GM12878 (cell line): ENCODE results near the gene NGF. TPM values are rescaled to one million over a fixed set of nuclear protein-coding genes. Genes with fewer than 3 reads are reported as not detected.

Source experiments
- ATAC-seq: fragments of 200-7000 bp; cut with Tn5 transposase; 3 replicates; pipeline ENCODE4 v1.9.1; 2020; ENCODE audit warnings: mild to moderate bottlenecking, moderate library complexity
- BruUV-seq: library from RNA; stranded (reverse); fragments of 400-500 nt; replicated peaks from 2 replicates; lab custom pipeline; 2021; lab: Mats Ljungman, UMichigan
- CTCF ChIA-PET: fragments of 300-600 bp; sonication (Branson Sonifier 250); formaldehyde crosslinking; extraction: SDS; loops from one replicate; lab custom pipeline; 2021; ENCODE audit warnings: inconsistent platforms; lab: Yijun Ruan, JAX
- POLR2A ChIA-PET: fragments of 350-600 bp; formaldehyde crosslinking; extraction: SDS; loops from one replicate; lab custom pipeline; 2021; ENCODE audit warnings: inconsistent platforms; lab: Charles Lee
- RAD21 ChIA-PET: fragments of 300-600 bp; sonication (Branson Sonifier 250); formaldehyde crosslinking; loops from one replicate; lab custom pipeline; 2023; ENCODE audit warnings: antibody characterized with exemption; ENCODE audit not compliant: unreplicated experiment; lab: Charles Lee
- SMC1A ChIA-PET: fragments of 300-600 bp; sonication (Branson Sonifier 250); formaldehyde crosslinking; loops from one replicate; lab custom pipeline; 2023; ENCODE audit not compliant: unreplicated experiment, uncharacterized antibody; lab: Charles Lee
- DNase-seq: peaks from one replicate; pipeline ENCODE4 v3.0.0-alpha.2; 2011; ENCODE audit warnings: low read depth, low spot score
- FAIRE-seq: peaks from 3 replicates; lab custom pipeline; 2011; peaks lifted over from hg19 to GRCh38; lab: Jason Lieb, UNC
- H2AFZ ChIP-seq: 2 replicates; pipeline ENCODE4 v1.6.0; 2011; ENCODE audit warnings: low read depth, low read length, control low read depth; ENCODE audit not compliant: control insufficient read depth
- H3K27ac ChIP-seq: 2 replicates; pipeline ENCODE4 v1.5.1; 2011; ENCODE audit warnings: control low read depth; ENCODE audit not compliant: control insufficient read depth, insufficient read depth
- H3K27me3 ChIP-seq, 2 experiments: replicated peaks in 1 of 2; 2 replicates each; pipeline versions ENCODE4 v1.6.0 to v1.6.1; 2011; ENCODE audit warnings: low read length in 1 of 2; ENCODE audit not compliant: control insufficient read depth in 2 of 2, insufficient read depth in 2 of 2
- H3K36me3 ChIP-seq, 2 experiments: 2 replicates each; pipeline ENCODE4 v1.5.1; 2011; ENCODE audit warnings: low read length in 1 of 2; ENCODE audit not compliant: control insufficient read depth in 2 of 2, insufficient read depth in 2 of 2
- H3K4me1 ChIP-seq: 2 replicates; pipeline ENCODE4 v1.6.1; 2011; ENCODE audit warnings: mild to moderate bottlenecking, low read length, moderate library complexity, mixed read lengths; ENCODE audit not compliant: control insufficient read depth, insufficient read depth
- H3K4me2 ChIP-seq: 2 replicates; pipeline ENCODE4 v1.6.0; 2011; ENCODE audit warnings: control low read depth; ENCODE audit not compliant: control insufficient read depth, insufficient read depth
- H3K4me3 ChIP-seq: fragments of 200-600 bp; sonication (generic); 2 replicates; pipeline ENCODE4 v1.5.1; 2016
- H3K79me2 ChIP-seq: 2 replicates; pipeline ENCODE4 v1.6.0; 2011; ENCODE audit warnings: low read length; ENCODE audit not compliant: control insufficient read depth, insufficient read depth
- H3K9ac ChIP-seq: 2 replicates; pipeline ENCODE4 v1.8.0; 2011; ENCODE audit warnings: low read length, control low read depth, mixed read lengths; ENCODE audit not compliant: control insufficient read depth, insufficient read depth
- H3K9me3 ChIP-seq: replicated peaks from 3 replicates; pipeline ENCODE4 v1.5.1; 2011; ENCODE audit warnings: mild to moderate bottlenecking, low read length; ENCODE audit not compliant: control insufficient read depth, insufficient read depth
- H4K20me1 ChIP-seq: 2 replicates; pipeline ENCODE4 v1.6.0; 2011; ENCODE audit not compliant: control insufficient read depth, insufficient read depth
- ASH2L ChIP-seq: fragments of 300-600, 200-600 bp; sonication (generic); IDR thresholded peaks from 2 replicates; pipeline ENCODE4 v1.6.1; 2017; ENCODE audit warnings: low read depth, mild to moderate bottlenecking, borderline replicate concordance
- ATF2 ChIP-seq: IDR thresholded peaks from 2 replicates; pipeline ENCODE4 v1.6.1; 2012; ENCODE audit warnings: low read length, inconsistent platforms
- BCL11A ChIP-seq: IDR thresholded peaks from 2 replicates; pipeline ENCODE4 v1.6.1; 2011; ENCODE audit warnings: low read depth, low read length
- CEBPB ChIP-seq, 2 experiments: fragments of 150-350 bp in 1 of 2; IDR thresholded peaks; 2 replicates each; pipeline ENCODE4 v1.6.1; 2012 to 2014; ENCODE audit warnings: low read depth in 2 of 2, low read length in 2 of 2, borderline replicate concordance in 1 of 2, inconsistent platforms in 1 of 2
- ELK1 ChIP-seq: IDR thresholded peaks from 2 replicates; pipeline ENCODE4 v1.6.1; 2012; ENCODE audit warnings: low read depth, low read length, improper control_type of control experiment
- GATAD2B ChIP-seq: fragments of 450-650 bp; conservative IDR thresholded peaks from 2 replicates; pipeline ENCODE4 v1.6.1; 2017; ENCODE audit warnings: low read depth, mild to moderate bottlenecking, moderate library complexity
- MEF2B ChIP-seq: fragments of 450-650 bp; IDR thresholded peaks from 2 replicates; pipeline ENCODE4 v1.6.1; 2018; ENCODE audit warnings: mild to moderate bottlenecking, moderate library complexity; ENCODE audit not compliant: partially characterized antibody, poor library complexity, severe bottlenecking
- NFXL1 ChIP-seq: fragments of 450-650 bp; IDR thresholded peaks from 2 replicates; pipeline ENCODE4 v1.6.1; 2017; ENCODE audit warnings: antibody characterized with exemption, mild to moderate bottlenecking, borderline replicate concordance
- PBX3 ChIP-seq: IDR thresholded peaks from 2 replicates; pipeline ENCODE4 v1.6.1; 2011; ENCODE audit warnings: mild to moderate bottlenecking, low read depth, low read length, moderate library complexity; ENCODE audit not compliant: insufficient replicate concordance
- POLR2AphosphoS2 ChIP-seq: IDR thresholded peaks from 2 replicates; pipeline ENCODE4 v1.6.1; 2011; ENCODE audit warnings: low read depth, mild to moderate bottlenecking, low read length, improper control_type of control experiment, moderate library complexity
- POLR2AphosphoS5 ChIP-seq: IDR thresholded peaks from 2 replicates; pipeline ENCODE4 v1.6.1; 2011; ENCODE audit warnings: mild to moderate bottlenecking, low read length, inconsistent platforms
- SIX5 ChIP-seq: IDR thresholded peaks from 2 replicates; pipeline ENCODE4 v1.6.1; 2011; ENCODE audit warnings: mild to moderate bottlenecking, low read depth, low read length, moderate library complexity; ENCODE audit not compliant: severe bottlenecking
- SUZ12 ChIP-seq: fragments of 200-600 bp; sonication (generic); IDR thresholded peaks from one replicate; pipeline ENCODE4 v1.6.1; 2018; ENCODE audit warnings: antibody characterized with exemption, mild to moderate bottlenecking; ENCODE audit not compliant: unreplicated experiment
- TARDBP ChIP-seq: IDR thresholded peaks from 2 replicates; pipeline ENCODE4 v1.6.1; 2016; ENCODE audit warnings: borderline replicate concordance
- TBL1XR1 ChIP-seq: IDR thresholded peaks from 2 replicates; pipeline ENCODE4 v1.6.1; 2012; ENCODE audit warnings: low read depth, low read length, improper control_type of control experiment
- YY1 ChIP-seq: IDR thresholded peaks from 2 replicates; pipeline ENCODE4 v1.6.1; 2011; ENCODE audit warnings: low read depth, mild to moderate bottlenecking, low read length
- ZNF274 ChIP-seq: IDR thresholded peaks from one replicate; pipeline ENCODE4 v1.8.0; 2011; ENCODE audit not compliant: insufficient read length, insufficient read depth
- ZZZ3 ChIP-seq: IDR thresholded peaks from 2 replicates; pipeline ENCODE4 v1.6.1; 2011; ENCODE audit warnings: low read depth; ENCODE audit not compliant: control insufficient read depth, insufficient read length
- WGBS: methylation state at CpG from one replicate; pipeline ENCODE4 v1.1.6; 2016; ENCODE audit warnings: low lambda C conversion rate; ENCODE audit not compliant: insufficient replicate concordance, insufficient coverage; ENCODE audit errors: missing lambda C conversion rate; 5-methylcytosine and 5-hydroxymethylcytosine counted together
- in situ Hi-C: fragments of 300-500 bp; cut with MboI; formaldehyde crosslinking; loops from 9 replicates; pipeline ENCODE4 v1.14.3; 2018; ENCODE audit warnings: mixed read lengths
- intact Hi-C: fragments of 100-400 bp; cut with micrococcal nuclease; formaldehyde crosslinking; loops from one replicate; pipeline ENCODE4 v1.14.2; 2022; ENCODE audit not compliant: unreplicated experiment
- polyA plus RNA-seq, 11 experiments: library from polyadenylated mRNA; depleted of rRNA in 4 of 11; unstranded in 6 of 11; stranded (reverse) in 5 of 11; fragments of >200 nt; fragmentation: Nextera tagmentation in 4 of 11; fragmentation: Illumina TruSeq in 1 of 11; extraction: Ambion mirVana in 4 of 11; extraction: Trizol in 1 of 11; gene quantifications; 1 replicate in 1 of 11; 2 replicates in 10 of 11; pipeline versions ENCODE4 v1.2.1 to v1.2.3, GENCODE V29; 2011 to 2016; ENCODE audit warnings: inconsistent platforms in 2 of 11, missing spikeins in 2 of 11, low read depth in 1 of 11
- total RNA-seq, 4 experiments: library from RNA; depleted of rRNA in 3 of 4; stranded (reverse); fragments of >200 nt in 3 of 4; fragmentation: Illumina TruSeq in 1 of 4; extraction: Trizol in 1 of 4; gene quantifications; 2 replicates each; pipeline versions ENCODE4 v1.2.1 to v1.2.3, GENCODE V29; 2013 to 2021

NGF gene
- total and polyA plus RNA-seq, 10 of the 15 experiments (the other 5 are each of a cell fraction or from before 2014, with no cell fraction given) = not detected

GRCh38 chr1:115337276-115337632 lies 795 bp downstream of the NGF start (continued):
- TF ChIP-seq NFXL1 (no peak), SUZ12 (no peak), ASH2L (no peak), BCL11A (no peak)

- no peaks in the 10 kb centered on the region for H3K4me1 ChIP-seq
- no peaks in the 10 kb centered on the region for H3K36me3 ChIP-seq
- peaks cover 2 to 4% of the 10 kb centered on the region in 2 experiments for H3K27me3 ChIP-seq
- H3K27ac ChIP-seq = no peak overlapping the region
- H3K4me3 ChIP-seq = no peak overlapping the region
- CTCF ChIA-PET = interaction anchor here (0.7 kb wide), 1 partner anchor 12 kb away, joined by 3 read pairs; no protein-coding TSS in a partner anchor
- SMC1A ChIA-PET = no interaction called here
- no peaks in the 10 kb centered on the region for H3K9me3 ChIP-seq
- 26% methylated on average over 3 of the region's 3 CpGs for WGBS
- no peaks in the 10 kb centered on the region for H4K20me1 ChIP-seq
- POLR2A ChIA-PET = no interaction called here
- H3K4me2 ChIP-seq = no peak overlapping the region
- H2AFZ ChIP-seq = no peak overlapping the region
- intact Hi-C loops = no loop called here
- ATAC-seq (no peak), FAIRE-seq (no peak), DNase-seq (no peak)
- H3K9ac ChIP-seq = no peak overlapping the region
- BruUV-seq = no TSS peak
- in situ Hi-C loops = no loop called here
- RAD21 ChIA-PET = no interaction called here
- H3K79me2 ChIP-seq = no peaks in the 10 kb centered on the region
- TF ChIP-seq ZNF274 (no peak), TBL1XR1 (no peak), CEBPB (IDR thresholded peaks at IDR 0.05; ENCODE audit: borderline replicate concordance in 1 of 2, low read depth in 2 of 2, low read length in 2 of 2) (no peak), POLR2AphosphoS5 (no peak), POLR2AphosphoS2 (no peak), MEF2B (no peak), PBX3 (no peak), TARDBP (no peak), ELK1 (no peak), ZZZ3 (no peak), GATAD2B (no peak), ATF2 (no peak), YY1 (no peak), SIX5 (no peak)
Observed at GRCh38 chr1:115336741-115337140, 1.3 kb downstream of the NGF start.
